OCI-LY1 (cell line): ENCODE results near the gene SDK2.

Source experiments
- H2AFZ ChIP-seq: fragments of 200-600 bp; sonication (generic), shearing (Covaris generic); 2 replicates; pipeline ENCODE4 v1.6.0; 2014; ENCODE audit warnings: antibody characterized with exemption, mild to moderate bottlenecking, low read length
- H3F3A ChIP-seq: fragments of 200-600 bp; sonication (generic), shearing (Covaris generic); 2 replicates; pipeline ENCODE4 v1.6.0; 2014; ENCODE audit warnings: mild to moderate bottlenecking, antibody characterized with exemption, low read length, moderate library complexity; ENCODE audit not compliant: insufficient read depth
- H3K27ac ChIP-seq: fragments of 200-600 bp; sonication (generic); 2 replicates; pipeline ENCODE4 v1.5.1; 2014; ENCODE audit warnings: low read length, mixed run types, mild to moderate bottlenecking, low read depth; ENCODE audit not compliant: poor library complexity, severe bottlenecking
- H3K27me3 ChIP-seq: fragments of 200-600 bp; sonication (generic); 2 replicates; pipeline ENCODE4 v1.6.0; 2014; ENCODE audit warnings: antibody characterized with exemption, mild to moderate bottlenecking, low read length, moderate library complexity; ENCODE audit not compliant: insufficient read depth
- H3K36me3 ChIP-seq: fragments of 200-600 bp; sonication (generic); 2 replicates; pipeline ENCODE4 v1.6.1; 2014; ENCODE audit warnings: mild to moderate bottlenecking, antibody characterized with exemption, low read length, moderate library complexity, mixed read lengths; ENCODE audit not compliant: insufficient read depth
- H3K4me1 ChIP-seq: fragments of 200-600 bp; sonication (generic); 2 replicates; pipeline ENCODE4 v1.5.1; 2014; ENCODE audit warnings: mild to moderate bottlenecking, low read length, moderate library complexity; ENCODE audit not compliant: insufficient read depth, severe bottlenecking
- H3K4me2 ChIP-seq: fragments of 200-600 bp; sonication (generic), shearing (Covaris generic); 2 replicates; pipeline ENCODE4 v1.6.1; 2014; ENCODE audit warnings: low read length
- H3K4me3 ChIP-seq: fragments of 200-600 bp; sonication (generic); 2 replicates; pipeline ENCODE4 v1.5.1; 2014; ENCODE audit warnings: low read length, low read depth, mild to moderate bottlenecking, mixed read lengths; ENCODE audit not compliant: poor library complexity, severe bottlenecking
- H3K79me2 ChIP-seq: fragments of 200-600 bp; shearing (Covaris generic); 2 replicates; pipeline ENCODE4 v1.6.1; 2016; ENCODE audit warnings: mixed run types, low read length, mixed read lengths; ENCODE audit not compliant: insufficient read depth
- H3K9ac ChIP-seq: fragments of 200-600 bp; sonication (generic), shearing (Covaris generic); 2 replicates; pipeline ENCODE4 v1.6.1; 2014; ENCODE audit warnings: mild to moderate bottlenecking, low read length, mixed read lengths
- H3K9me2 ChIP-seq: fragments of 200-600 bp; sonication (generic), shearing (Covaris generic); 2 replicates; pipeline ENCODE4 v1.6.1; 2014; ENCODE audit warnings: low read depth, mild to moderate bottlenecking, low read length, mixed read lengths
- H3K9me3 ChIP-seq: fragments of 200-600 bp; shearing (Covaris generic); 2 replicates; pipeline ENCODE4 v1.6.1; 2014; ENCODE audit warnings: low read length, mixed read lengths
- H4K20me1 ChIP-seq: fragments of 200-600 bp; sonication (generic), shearing (Covaris generic); 2 replicates; pipeline ENCODE4 v1.6.0; 2016; ENCODE audit warnings: mild to moderate bottlenecking, low read length; ENCODE audit not compliant: insufficient read depth
- EZH2 ChIP-seq: fragments of 200-600 bp; sonication (generic), shearing (Covaris generic); IDR thresholded peaks from 2 replicates; pipeline ENCODE4 v1.8.0; 2017; ENCODE audit warnings: borderline replicate concordance, mixed run types, mild to moderate bottlenecking, antibody characterized with exemption, low read length, moderate library complexity, mixed read lengths
- TF ChIP-seq, protein P1 (sequence below): fragments of 200-600 bp; sonication (generic), shearing (Covaris generic); IDR thresholded peaks from 2 replicates; pipeline ENCODE4 v1.5.1; 2017; ENCODE audit warnings: mild to moderate bottlenecking, antibody characterized with exemption, low read length, moderate library complexity, mixed read lengths

Gene SDK2

DNA sequence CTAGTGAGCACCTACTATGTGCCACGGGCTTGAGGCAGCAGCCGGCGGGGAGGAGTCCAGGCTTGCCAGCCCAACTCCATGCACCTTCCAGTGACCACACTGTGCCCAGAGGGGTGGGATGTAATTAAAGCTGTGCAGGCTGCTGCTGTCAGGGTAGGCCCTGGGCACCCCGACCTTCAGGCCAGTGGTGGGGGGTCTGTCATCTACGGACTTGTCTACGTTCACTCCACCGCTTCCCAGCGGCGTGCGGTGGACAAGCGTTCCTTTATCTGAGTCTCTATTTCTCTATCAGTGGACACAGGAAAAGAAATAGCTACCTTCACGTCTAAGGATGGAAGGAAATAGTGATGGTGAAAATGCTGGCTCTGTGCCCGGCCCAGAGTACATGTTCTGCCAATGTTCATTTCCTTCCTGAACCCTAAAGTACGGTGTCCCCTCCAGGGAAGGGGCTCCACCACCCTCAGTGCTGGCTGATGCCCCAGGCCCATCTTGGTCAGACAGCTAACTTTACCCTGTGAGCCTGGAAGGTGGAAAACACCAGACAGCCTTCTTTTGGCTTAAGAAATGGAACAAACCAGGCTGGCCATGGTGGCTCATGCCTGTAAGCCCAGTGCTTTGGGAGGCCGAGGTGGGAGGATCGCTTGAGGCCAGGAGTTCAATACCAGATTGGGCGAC, 135.2 kb downstream of the SDK2 start:
- Histone ChIP-seq H2AFZ (no peak overlapping the region), H3K79me2 (no peaks in the 10 kb centered on the region), H3K4me2 (no peak overlapping the region), H3F3A (no peaks in the 10 kb centered on the region), H3K27me3 (0 out of 2 replicates have a peak, but pooled peaks cover 3% of the 10 kb centered on the region), H3K9me3 (no peaks in the 10 kb centered on the region), H3K4me3 (no peak overlapping the region), H3K27ac (no peak overlapping the region), H3K9me2 (no peaks in the 10 kb centered on the region), H3K9ac (no peak overlapping the region), H3K4me1 (no peaks in the 10 kb centered on the region), H3K36me3 (no peaks in the 10 kb centered on the region), H4K20me1 (no peaks in the 10 kb centered on the region)
- TF ChIP-seq, protein P1, sequence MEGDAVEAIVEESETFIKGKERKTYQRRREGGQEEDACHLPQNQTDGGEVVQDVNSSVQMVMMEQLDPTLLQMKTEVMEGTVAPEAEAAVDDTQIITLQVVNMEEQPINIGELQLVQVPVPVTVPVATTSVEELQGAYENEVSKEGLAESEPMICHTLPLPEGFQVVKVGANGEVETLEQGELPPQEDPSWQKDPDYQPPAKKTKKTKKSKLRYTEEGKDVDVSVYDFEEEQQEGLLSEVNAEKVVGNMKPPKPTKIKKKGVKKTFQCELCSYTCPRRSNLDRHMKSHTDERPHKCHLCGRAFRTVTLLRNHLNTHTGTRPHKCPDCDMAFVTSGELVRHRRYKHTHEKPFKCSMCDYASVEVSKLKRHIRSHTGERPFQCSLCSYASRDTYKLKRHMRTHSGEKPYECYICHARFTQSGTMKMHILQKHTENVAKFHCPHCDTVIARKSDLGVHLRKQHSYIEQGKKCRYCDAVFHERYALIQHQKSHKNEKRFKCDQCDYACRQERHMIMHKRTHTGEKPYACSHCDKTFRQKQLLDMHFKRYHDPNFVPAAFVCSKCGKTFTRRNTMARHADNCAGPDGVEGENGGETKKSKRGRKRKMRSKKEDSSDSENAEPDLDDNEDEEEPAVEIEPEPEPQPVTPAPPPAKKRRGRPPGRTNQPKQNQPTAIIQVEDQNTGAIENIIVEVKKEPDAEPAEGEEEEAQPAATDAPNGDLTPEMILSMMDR, result no peak
- no peak for TF ChIP-seq EZH2

DNA sequence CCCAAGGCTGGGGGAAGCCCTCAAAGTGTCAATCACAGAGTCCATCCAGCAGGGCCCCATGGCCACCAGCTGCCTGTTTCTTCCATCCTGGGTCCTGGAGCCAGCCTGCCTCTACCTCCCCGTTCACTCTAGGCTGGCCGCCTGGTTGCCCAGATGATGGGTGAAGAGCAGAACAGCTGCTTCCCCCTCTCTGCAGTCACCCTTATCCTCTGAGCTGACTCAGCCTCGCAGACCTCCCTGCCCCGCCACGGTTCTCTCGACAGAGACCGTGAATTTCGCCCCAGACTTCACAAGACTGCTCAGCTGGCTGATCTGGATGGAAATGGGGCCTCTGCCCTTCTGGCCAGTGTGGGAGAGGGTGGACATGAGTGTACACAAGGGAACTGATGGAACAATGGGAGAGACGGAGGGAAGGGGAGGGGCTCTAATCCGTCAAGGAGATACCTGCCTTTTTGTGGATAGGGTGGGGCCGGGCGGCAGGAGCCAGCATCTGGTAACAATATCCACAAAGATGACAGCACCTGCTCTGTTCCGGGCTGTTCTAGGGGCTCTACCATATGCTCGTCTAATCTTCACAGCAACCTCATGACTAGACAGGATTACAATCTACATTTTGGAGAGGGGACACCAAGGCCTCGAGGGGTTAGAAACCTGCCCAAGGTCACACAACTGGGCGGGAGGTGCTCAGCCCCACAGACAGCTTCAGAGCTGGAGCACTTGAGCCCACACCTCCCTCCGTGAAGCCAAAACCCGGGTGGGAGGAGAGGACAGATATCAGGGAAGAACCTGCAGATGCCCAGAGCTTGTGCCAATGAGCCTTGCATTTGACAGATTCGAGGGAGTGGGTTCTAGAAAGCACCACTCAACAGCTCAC, 136.0 kb downstream of the SDK2 start:
- H3K27me3 ChIP-seq, result no peaks in the 10 kb centered on the region
- TF ChIP-seq, protein P1, result no peak
- TF ChIP-seq EZH2, result no peak
- H3F3A ChIP-seq, result no peaks in the 10 kb centered on the region
- H4K20me1 ChIP-seq, result no peaks in the 10 kb centered on the region
- H3K36me3 ChIP-seq, result no peaks in the 10 kb centered on the region
- H3K4me2 ChIP-seq, result no peak overlapping the region
- H3K4me3 ChIP-seq, result no peak overlapping the region
- no peaks in the 10 kb centered on the region for H3K9me2 ChIP-seq
- H3K79me2 ChIP-seq, result no peaks in the 10 kb centered on the region
- H2AFZ ChIP-seq, result no peak overlapping the region
- H3K27ac ChIP-seq, result no peak overlapping the region
- H3K9me3 ChIP-seq, result no peaks in the 10 kb centered on the region
- no peak overlapping the region for H3K9ac ChIP-seq
- H3K4me1 ChIP-seq, result no peaks in the 10 kb centered on the region

DNA sequence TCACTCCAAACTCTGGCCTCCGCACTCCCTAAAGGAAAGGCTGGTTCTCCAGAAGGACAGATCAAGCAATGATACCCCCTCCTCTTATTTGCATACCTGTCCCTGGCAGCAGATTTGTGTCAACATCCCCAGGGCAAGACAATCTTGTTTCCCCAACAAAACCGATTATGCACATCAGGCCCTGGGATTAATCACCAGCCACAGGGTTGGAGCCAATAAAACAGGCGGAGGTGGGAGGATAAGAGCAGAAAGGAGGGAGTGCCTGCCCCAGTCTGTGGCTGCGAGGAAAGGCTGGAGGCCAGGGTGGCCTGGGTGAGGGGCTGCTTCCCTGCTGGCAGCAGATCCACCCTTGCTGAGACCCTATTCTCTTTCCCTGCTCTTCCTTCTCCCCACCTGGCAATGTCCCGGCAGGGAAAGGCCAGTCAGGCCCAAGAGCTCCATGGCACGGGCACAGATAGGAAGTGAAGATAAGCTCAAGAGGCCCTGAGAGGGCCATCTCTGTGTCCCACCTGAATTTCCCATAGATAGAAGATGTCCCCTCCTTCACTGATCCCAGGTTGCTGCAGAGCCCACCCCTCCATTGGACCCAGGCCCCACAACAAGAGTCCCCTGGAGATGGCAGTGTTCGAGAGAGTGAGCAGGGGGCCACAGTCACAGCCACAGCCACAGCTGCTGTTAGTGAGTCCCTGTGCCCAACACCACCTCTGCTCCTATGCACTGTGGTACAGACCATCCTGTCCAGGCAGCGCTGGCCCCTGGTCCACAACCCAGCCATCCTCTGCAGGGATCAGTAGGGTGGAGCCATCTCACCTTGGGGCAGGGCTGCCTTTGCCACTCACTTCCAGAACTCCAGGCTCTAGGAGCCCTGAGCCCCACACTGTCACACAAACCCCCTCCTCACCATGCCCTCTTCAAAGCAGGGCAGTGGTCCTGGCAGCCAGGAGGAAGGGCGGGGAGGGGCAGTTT, 137.5 kb downstream of the SDK2 start:
- H3K27ac ChIP-seq, result no peak overlapping the region
- no peaks in the 10 kb centered on the region for H3K27me3 ChIP-seq

More for the DNA sequence above, 137.5 kb downstream of the SDK2 start:
- Histone ChIP-seq H3K36me3 (no peaks in the 10 kb centered on the region), H3K79me2 (no peaks in the 10 kb centered on the region), H3F3A (no peaks in the 10 kb centered on the region), H2AFZ (no peak overlapping the region), H3K4me3 (no peak overlapping the region), H3K4me2 (no peak overlapping the region), H3K9me3 (no peaks in the 10 kb centered on the region), H3K9ac (no peak overlapping the region), H3K4me1 (no peaks in the 10 kb centered on the region), H4K20me1 (no peaks in the 10 kb centered on the region), H3K9me2 (no peaks in the 10 kb centered on the region)
- TF ChIP-seq EZH2, result no peak
- TF ChIP-seq, protein P1, result no peak
